WTC11 (cell line): ENCODE measurements around the gene ABCB10. TPM values are rescaled to one million over a fixed set of nuclear protein-coding genes. Genes with fewer than 3 reads are reported as not detected.

Experiments used
- ATAC-seq: fragments of 200-7000 bp; cut with Tn5 transposase; 2 replicates; pipeline ENCODE4 v1.10.0; 2021; ENCODE audit warnings: mild to moderate bottlenecking, moderate library complexity
- CTCF ChIA-PET: fragments of 300-600 bp; sonication (Branson Sonifier 250); formaldehyde crosslinking; loops from one replicate; lab custom pipeline; 2021; ENCODE audit warnings: antibody characterized with exemption; lab: Charles Lee
- POLR2A ChIA-PET: fragments of 350-600 bp; sonication (Branson Sonifier 250); formaldehyde crosslinking; loops from one replicate; lab custom pipeline; 2021; ENCODE audit warnings: antibody characterized with exemption; lab: Charles Lee
- DNase-seq: peaks from one replicate; pipeline ENCODE4 v3.0.0; 2021; ENCODE audit warnings: low spot score
- H3K27ac Mint-ChIP-seq: 2 replicates; pipeline ENCODE4 v1.8.0; 2021; ENCODE audit warnings: mixed read lengths
- H3K27me3 Mint-ChIP-seq: 2 replicates; pipeline ENCODE4 v1.8.0; 2021; ENCODE audit warnings: low read depth, mild to moderate bottlenecking, moderate library complexity, mixed read lengths
- H3K36me3 Mint-ChIP-seq: 2 replicates; pipeline ENCODE4 v1.8.0; 2021; ENCODE audit warnings: mixed read lengths
- H3K4me1 Mint-ChIP-seq: 2 replicates; pipeline ENCODE4 v1.8.0; 2022; ENCODE audit warnings: mixed read lengths
- H3K4me3 Mint-ChIP-seq: 2 replicates; pipeline ENCODE4 v1.8.0; 2021; ENCODE audit warnings: mild to moderate bottlenecking, moderate library complexity, mixed read lengths
- H3K9me3 Mint-ChIP-seq: 2 replicates; pipeline ENCODE4 v1.8.0; 2021; ENCODE audit warnings: mixed read lengths
- ARID4B ChIP-seq: sonication (generic); formaldehyde crosslinking; IDR thresholded peaks from 2 replicates; pipeline ENCODE4 v1.8.0; 2023; ENCODE audit warnings: missing genetic modification reagents, mild to moderate bottlenecking, borderline replicate concordance
- ATF1 ChIP-seq: sonication (generic); formaldehyde crosslinking; IDR thresholded peaks from 2 replicates; pipeline ENCODE4 v1.8.1; 2023; ENCODE audit warnings: mild to moderate bottlenecking, moderate library complexity, missing genetic modification reagents
- ESRRA ChIP-seq: sonication (generic); formaldehyde crosslinking; IDR thresholded peaks from 2 replicates; pipeline ENCODE4 v1.8.1; 2022; ENCODE audit warnings: mild to moderate bottlenecking, missing genetic modification reagents, borderline replicate concordance
- FOXJ3 ChIP-seq: sonication (generic); formaldehyde crosslinking; IDR thresholded peaks from 2 replicates; pipeline ENCODE4 v1.9.0; 2021; ENCODE audit warnings: missing genetic modification reagents, mild to moderate bottlenecking, borderline replicate concordance
- FOXK1 ChIP-seq: sonication (generic); formaldehyde crosslinking; IDR thresholded peaks from 2 replicates; pipeline ENCODE4 v1.8.0; 2022; ENCODE audit warnings: mild to moderate bottlenecking, moderate library complexity, missing genetic modification reagents
- HMGXB4 ChIP-seq: sonication (generic); formaldehyde crosslinking; IDR thresholded peaks from 2 replicates; pipeline ENCODE4 v1.8.1; 2023; ENCODE audit warnings: mild to moderate bottlenecking, moderate library complexity, missing genetic modification reagents
- MAX ChIP-seq: sonication (generic); formaldehyde crosslinking; IDR thresholded peaks from 2 replicates; pipeline ENCODE4 v1.8.0; 2022; ENCODE audit warnings: mild to moderate bottlenecking, missing genetic modification reagents
- NFATC4 ChIP-seq: fragments of 250-450 bp; sonication (Bioruptor Pico); IDR thresholded peaks from 2 replicates; pipeline ENCODE4 v1.9.0; 2021; ENCODE audit warnings: mild to moderate bottlenecking
- OVOL2 ChIP-seq: fragments of 250-450 bp; sonication (Bioruptor Pico); IDR thresholded peaks from 2 replicates; pipeline ENCODE4 v1.9.0; 2021; ENCODE audit warnings: mild to moderate bottlenecking, borderline replicate concordance
- PREB ChIP-seq: sonication (generic); formaldehyde crosslinking; IDR thresholded peaks from 2 replicates; pipeline ENCODE4 v1.8.1; 2022; ENCODE audit warnings: mild to moderate bottlenecking, missing genetic modification reagents, moderate library complexity, borderline replicate concordance
- SMAD3 ChIP-seq: sonication (generic); formaldehyde crosslinking; IDR thresholded peaks from 2 replicates; pipeline ENCODE4 v1.8.0; 2022; ENCODE audit warnings: missing genetic modification reagents, mild to moderate bottlenecking, borderline replicate concordance
- SOX15 ChIP-seq: fragments of 250-450 bp; sonication (Bioruptor Pico); IDR thresholded peaks from 2 replicates; pipeline ENCODE4 v1.9.0; 2021; ENCODE audit warnings: mild to moderate bottlenecking
- SP1 ChIP-seq: sonication (generic); formaldehyde crosslinking; conservative IDR thresholded peaks from 2 replicates; pipeline ENCODE4 v1.8.1; 2022; ENCODE audit warnings: missing genetic modification reagents
- USF2 ChIP-seq: sonication (generic); formaldehyde crosslinking; IDR thresholded peaks from 2 replicates; pipeline ENCODE4 v1.8.1; 2023; ENCODE audit warnings: mild to moderate bottlenecking, missing genetic modification reagents, moderate library complexity
- ZBTB43 ChIP-seq: sonication (generic); formaldehyde crosslinking; IDR thresholded peaks from 2 replicates; pipeline ENCODE4 v1.8.1; 2023; ENCODE audit warnings: mild to moderate bottlenecking, missing genetic modification reagents
- ZNF121 ChIP-seq: sonication (generic); formaldehyde crosslinking; IDR thresholded peaks from 2 replicates; pipeline ENCODE4 v1.8.0; 2023; ENCODE audit warnings: missing genetic modification reagents
- ZNF232 ChIP-seq: sonication (generic); formaldehyde crosslinking; IDR thresholded peaks from 2 replicates; pipeline ENCODE4 v1.8.0; 2022; ENCODE audit warnings: mild to moderate bottlenecking, missing genetic modification reagents
- ZNF263 ChIP-seq: sonication (generic); formaldehyde crosslinking; IDR thresholded peaks from 2 replicates; pipeline ENCODE4 v1.8.1; 2022; ENCODE audit warnings: low read depth, mild to moderate bottlenecking, moderate library complexity, missing genetic modification reagents
- ZNF281 ChIP-seq: sonication (generic); formaldehyde crosslinking; IDR thresholded peaks from 2 replicates; pipeline ENCODE4 v1.8.0; 2023; ENCODE audit warnings: mild to moderate bottlenecking, missing genetic modification reagents
- ZSCAN18 ChIP-seq: fragments of 250-450 bp; sonication (Bioruptor Pico); IDR thresholded peaks from 2 replicates; pipeline ENCODE4 v2.1.2; 2022; ENCODE audit warnings: mild to moderate bottlenecking, moderate library complexity
- total RNA-seq: library from RNA; stranded (reverse); gene quantifications from 3 replicates; pipeline ENCODE4 v1.2.3, GENCODE V29; 2021

The ABCB10 gene
- total RNA-seq, 1 experiment from 2014 or later: 11.0 TPM

- no peak for TF ChIP-seq ZSCAN18
- TF ChIP-seq ZNF281 (CRISPR knock-in tag): no peak
- no peak for TF ChIP-seq USF2 (CRISPR knock-in tag)
- no peak for TF ChIP-seq FOXJ3 (CRISPR knock-in tag)
- TF ChIP-seq SP1 (CRISPR knock-in tag): no peak
Observed at GRCh38 chr1:229544587-229544986, 13.9 kb downstream of the ABCB10 start (continued).

GRCh38 chr1:229539863-229540506, 18.5 kb downstream of the ABCB10 start:
- H3K27me3 Mint-ChIP-seq: no peaks in the 10 kb centered on the region
- H3K36me3 Mint-ChIP-seq: peaks cover 35% of the 10 kb centered on the region
- H3K27ac Mint-ChIP-seq: no peak overlapping the region
- TF ChIP-seq ARID4B (CRISPR knock-in tag): no peak
- no peak for TF ChIP-seq ESRRA (CRISPR knock-in tag)
- no peak for TF ChIP-seq SOX15 (CRISPR knock-in tag)
- no peak for TF ChIP-seq ZNF232 (CRISPR knock-in tag)
- no peak for TF ChIP-seq PREB (CRISPR knock-in tag)
- TF ChIP-seq ATF1: no peak
- no peak for TF ChIP-seq USF2 (CRISPR knock-in tag)
- no peak for TF ChIP-seq ZNF263 (CRISPR knock-in tag)
- no peak for TF ChIP-seq FOXK1 (CRISPR knock-in tag)
- TF ChIP-seq NFATC4: no peak
- TF ChIP-seq SMAD3 (CRISPR knock-in tag): no peak
- no peak for TF ChIP-seq OVOL2
- no peak for TF ChIP-seq ZBTB43 (CRISPR knock-in tag)
- TF ChIP-seq ZNF121 (CRISPR knock-in tag): no peak
- TF ChIP-seq HMGXB4 (CRISPR knock-in tag): no peak
- TF ChIP-seq MAX (CRISPR knock-in tag): no peak
- DNase-seq (no peak), ATAC-seq (no peak)
- CTCF ChIA-PET: interaction anchor here (0.7 kb wide), 1 partner anchor 25 kb away, joined by 3 read pairs; no protein-coding TSS in a partner anchor
- no peaks in the 10 kb centered on the region for H3K9me3 Mint-ChIP-seq
- H3K4me1 Mint-ChIP-seq: no peaks in the 10 kb centered on the region
- POLR2A ChIA-PET: no interaction called here
- no peak overlapping the region for H3K4me3 Mint-ChIP-seq
